Epithelial cell of prostate (primary cell): ENCODE data around the gene CCNY.
"Not testable (repeated sequence)": the region's sequence is repeated elsewhere in the genome, so short reads cannot be mapped to it uniquely, and the experiment has no call there.

Experiments used
- DNase-seq: peaks from one replicate; pipeline ENCODE4 v3.0.0-alpha.2; 2011; ENCODE audit warnings: low read depth, low spot score
- H3K27ac ChIP-seq: fragments of 450-650 bp; 2 replicates; pipeline ENCODE4 v1.5.1; 2017; ENCODE audit warnings: mild to moderate bottlenecking

Gene CCNY

GRCh38 chr10:35398908-35399307 lies 62.6 kb downstream of the CCNY start:
- H3K27ac ChIP-seq, result no peak overlapping the region
- no peak for DNase-seq

DNA sequence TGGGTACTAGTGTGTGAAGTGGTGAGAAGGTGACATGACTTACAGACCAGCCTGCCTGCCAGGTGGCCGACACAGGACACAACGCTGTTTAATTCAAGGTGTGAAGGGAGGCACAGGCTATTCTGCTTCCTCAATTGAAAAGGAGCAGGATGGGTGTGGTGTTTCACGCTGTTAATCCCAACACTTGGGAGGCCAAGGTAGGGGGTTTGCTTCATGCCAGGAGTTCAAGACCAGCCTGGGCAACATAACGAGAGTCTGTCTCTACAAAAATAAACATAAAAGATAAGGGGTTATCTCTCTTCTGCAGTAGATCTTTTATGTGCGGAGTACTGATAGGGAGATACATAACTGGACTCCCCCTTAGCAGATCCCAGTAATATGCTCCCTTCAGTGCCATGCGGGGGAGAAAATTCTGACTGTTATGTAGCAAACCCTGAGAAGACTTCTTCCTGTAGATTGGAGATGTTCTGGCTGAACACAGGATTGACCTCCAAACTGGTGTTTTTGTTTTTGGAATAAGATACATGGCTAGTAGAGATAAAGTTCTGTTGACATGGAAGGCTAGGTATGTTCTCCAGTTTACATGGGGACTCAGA lies 63.2 kb downstream of the CCNY start:
- H3K27ac ChIP-seq, result no peak overlapping the region
- no peak for DNase-seq

DNA sequence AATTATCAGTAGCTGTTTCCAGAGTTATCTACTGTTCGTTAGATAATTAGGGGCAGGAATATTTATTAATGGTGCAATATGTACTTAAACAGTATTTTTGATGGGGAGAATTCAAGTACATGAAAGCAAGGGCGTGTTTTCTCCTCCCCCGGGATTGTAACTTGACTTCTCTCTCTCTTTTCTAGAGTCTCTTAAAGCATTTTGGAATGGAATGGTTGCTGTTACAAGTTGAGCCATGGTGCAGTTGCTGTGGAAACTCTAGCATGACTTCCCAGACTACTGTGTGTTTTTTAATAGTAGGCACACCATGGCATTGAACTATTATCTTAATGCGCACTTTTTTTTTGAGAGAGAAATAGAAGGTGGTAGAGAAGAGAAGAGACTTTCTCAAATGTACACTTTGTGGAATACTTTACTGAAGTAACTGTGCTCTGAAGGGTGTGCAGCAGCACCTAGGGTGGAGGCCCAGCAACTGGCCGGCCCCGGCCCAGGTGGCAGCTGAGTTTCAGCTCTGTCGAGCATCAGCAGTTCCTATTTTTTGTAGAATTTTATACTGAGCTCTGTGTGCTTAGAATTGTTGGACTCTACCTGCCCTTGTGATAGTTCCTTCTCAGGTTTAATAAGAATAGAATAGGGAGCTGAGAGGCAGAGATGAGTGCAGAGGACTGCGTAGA lies 64.4 kb downstream of the CCNY start:
- DNase-seq, result no peak
- no peak overlapping the region for H3K27ac ChIP-seq

DNA sequence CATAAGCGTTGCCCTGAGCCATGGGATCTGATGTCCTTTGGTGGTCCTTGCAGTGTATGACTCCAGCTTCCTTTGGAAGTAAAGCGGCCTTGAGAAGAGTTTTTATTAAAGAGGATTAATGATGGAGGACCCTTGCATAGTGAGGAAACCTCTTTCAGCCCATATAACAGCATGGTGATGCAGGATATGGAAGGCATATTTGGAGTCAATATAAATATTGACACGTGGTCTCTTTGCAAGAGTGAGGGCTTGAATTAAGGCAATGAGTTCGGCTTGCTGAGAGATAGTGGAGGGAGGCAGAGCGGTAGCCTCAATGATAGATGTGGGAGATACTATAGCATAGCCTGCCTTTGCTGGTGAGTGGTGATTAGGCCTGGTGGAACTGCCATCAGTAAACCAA lies 67.2 kb downstream of the CCNY start:
- DNase-seq, H3K27ac ChIP-seq: not testable (repeated sequence)

DNA sequence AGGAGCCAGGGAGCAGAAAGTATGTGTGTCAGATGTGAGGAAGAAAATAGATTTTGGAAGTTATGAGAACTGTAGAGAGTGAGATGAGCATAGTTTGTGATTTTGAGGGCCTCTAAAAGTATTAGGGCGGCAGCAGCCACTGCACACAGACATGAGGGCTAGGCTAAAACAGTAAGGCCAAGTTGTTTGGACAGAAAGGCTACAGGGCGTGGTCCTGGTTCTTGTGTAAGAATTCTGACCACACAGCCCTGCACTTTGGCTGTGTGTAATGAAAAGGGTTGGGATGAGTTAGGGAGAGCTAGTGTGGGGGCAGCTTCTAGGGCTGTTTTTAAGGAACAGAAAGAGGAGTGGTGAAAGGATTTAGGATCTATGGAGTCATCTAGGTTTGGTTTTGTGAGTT lies 67.8 kb downstream of the CCNY start:
- not testable (repeated sequence) for DNase-seq, H3K27ac ChIP-seq

DNA sequence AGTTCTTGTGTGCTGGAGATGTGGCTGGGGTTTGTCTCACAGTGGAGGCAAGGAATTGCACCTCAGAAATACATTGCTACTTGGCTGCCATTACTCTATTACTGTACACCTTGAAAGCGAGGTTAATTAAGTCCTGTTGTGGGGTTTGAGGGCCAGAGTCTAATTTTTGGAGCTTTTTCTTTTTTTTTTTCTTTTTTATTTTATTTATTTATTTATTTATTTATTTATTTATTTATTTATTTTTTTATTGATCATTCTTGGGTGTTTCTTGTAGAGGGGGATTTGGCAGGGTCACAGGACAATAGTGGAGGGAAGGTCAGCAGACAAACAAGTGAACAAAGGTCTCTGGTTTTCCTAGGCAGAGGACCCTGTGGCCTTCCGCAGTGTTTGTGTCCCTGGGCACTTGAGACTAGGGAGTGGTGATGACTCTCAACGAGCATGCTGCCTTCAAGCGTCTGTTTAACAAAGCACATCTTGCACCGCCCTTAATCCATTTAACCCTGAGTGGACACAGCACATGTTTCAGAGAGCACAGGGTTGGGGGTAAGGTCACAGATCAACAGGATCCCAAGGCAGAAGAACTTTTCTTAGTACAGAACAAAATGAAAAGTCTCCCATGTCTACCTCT lies 69.8 kb downstream of the CCNY start:
- not testable (repeated sequence) for DNase-seq, H3K27ac ChIP-seq

DNA sequence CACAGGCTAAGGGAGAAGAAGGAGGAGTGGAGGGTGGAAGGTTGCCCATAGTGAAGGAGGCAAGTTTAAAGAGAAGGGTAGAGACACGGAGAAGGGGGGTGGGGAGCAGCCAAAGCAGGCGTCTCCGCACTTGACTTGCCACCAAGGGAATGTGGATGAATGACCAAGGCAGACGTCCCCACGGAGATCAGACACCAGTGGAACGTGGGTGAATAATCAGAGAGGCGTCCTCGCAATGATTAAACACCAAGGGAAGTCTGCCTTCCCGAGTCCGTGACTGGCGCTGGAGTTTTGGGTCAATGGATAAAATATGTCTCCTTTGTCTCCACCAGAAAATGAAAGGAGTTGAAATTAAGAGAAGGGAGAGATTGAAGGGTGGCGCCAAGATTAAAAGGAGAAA lies 71.4 kb downstream of the CCNY start:
- not testable (repeated sequence) for H3K27ac ChIP-seq, DNase-seq

- no peak for DNase-seq
These were observed 72.8 kb downstream of the CCNY start for GRCh38 chr10:35409094-35409582.

DNA sequence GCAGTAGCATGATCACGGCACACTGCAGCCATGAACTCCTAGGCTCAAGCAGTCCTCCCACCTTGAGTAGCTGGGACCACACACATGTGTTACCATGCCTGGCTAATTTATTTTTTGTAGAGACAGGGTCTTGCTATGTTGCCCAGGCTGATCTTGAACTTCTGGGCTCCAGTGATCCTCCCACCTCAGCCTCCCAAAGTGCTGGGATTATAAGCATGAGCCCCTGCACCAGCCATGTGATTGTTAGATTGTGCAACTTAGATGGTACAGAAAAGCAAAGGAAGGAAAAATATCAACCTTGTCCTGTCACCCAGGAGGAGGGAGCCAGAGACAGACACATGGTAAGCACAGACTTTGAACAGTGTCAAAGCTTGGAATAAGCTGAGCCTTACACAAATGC lies 73.5 kb downstream of the CCNY start:
- DNase-seq, result no peak
- H3K27ac ChIP-seq, result no peak overlapping the region

More at GRCh38 chr10:35409094-35409582, 72.8 kb downstream of the CCNY start:
- H3K27ac ChIP-seq, result no peak overlapping the region

DNA sequence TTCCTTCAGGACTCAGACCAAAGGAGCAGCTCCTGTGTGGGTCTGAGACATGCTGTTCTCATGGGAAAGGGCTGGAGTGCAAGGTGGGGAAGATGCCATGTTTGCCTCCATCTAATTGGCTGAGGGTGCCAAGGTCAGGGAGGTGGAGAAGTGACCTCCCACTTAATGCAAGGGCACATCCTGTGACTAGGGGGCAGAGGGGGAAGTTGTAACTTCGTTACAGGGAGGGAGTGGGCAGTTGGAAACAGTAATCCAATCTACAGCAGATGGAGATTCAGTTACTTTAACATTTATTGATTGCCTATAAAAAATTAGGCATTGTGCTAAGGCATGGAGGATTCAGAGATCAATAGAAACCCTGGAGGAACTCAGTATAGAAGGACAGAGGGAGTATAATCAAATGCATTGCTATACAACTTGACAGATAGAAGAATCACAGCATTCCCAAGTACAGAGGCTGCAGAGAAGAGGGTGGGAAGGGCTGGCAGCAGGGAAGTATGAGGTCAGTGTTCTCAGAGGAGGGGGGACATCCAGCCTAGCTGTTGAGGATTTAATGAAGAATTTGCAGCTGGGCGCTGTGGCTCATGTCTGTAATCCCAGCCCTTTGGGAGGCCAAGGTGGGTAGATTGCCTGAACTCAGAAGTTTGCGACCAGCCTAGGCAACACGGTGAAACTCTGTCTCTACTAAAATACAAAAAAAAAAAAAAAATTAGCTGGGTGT lies 75.9 kb downstream of the CCNY start:
- no peak overlapping the region for H3K27ac ChIP-seq
- no peak for DNase-seq

DNA sequence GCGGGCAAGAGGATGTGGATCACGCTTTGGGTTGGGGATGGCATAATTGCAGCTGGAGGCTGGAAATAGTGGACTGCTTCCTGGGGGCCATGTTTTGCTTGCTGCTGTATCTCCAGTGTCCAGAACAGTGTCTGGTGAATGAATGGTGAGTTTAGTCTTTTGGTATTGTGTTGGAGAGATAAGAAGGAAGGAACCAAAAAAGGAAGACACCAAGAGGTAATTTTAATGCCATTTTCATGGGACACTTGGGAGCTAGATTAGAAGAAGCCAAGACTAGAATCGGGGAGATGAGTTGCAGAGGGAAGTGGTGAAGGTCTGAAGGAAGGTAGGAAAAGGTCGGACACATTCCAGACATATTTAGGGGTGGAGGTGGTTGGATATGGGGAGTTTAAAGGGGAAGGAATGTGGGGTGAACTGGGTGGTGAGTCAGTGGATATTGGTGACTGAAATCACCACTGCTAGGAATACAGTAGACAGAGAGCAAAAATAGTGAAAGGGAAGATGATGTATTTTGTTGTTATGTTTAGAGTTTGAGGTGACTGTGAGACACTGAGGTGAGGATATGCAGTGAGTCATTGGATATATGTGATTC lies 76.7 kb downstream of the CCNY start:
- DNase-seq, result no peak
- peak overlapping the region; percentile 32 for H3K27ac ChIP-seq

DNA sequence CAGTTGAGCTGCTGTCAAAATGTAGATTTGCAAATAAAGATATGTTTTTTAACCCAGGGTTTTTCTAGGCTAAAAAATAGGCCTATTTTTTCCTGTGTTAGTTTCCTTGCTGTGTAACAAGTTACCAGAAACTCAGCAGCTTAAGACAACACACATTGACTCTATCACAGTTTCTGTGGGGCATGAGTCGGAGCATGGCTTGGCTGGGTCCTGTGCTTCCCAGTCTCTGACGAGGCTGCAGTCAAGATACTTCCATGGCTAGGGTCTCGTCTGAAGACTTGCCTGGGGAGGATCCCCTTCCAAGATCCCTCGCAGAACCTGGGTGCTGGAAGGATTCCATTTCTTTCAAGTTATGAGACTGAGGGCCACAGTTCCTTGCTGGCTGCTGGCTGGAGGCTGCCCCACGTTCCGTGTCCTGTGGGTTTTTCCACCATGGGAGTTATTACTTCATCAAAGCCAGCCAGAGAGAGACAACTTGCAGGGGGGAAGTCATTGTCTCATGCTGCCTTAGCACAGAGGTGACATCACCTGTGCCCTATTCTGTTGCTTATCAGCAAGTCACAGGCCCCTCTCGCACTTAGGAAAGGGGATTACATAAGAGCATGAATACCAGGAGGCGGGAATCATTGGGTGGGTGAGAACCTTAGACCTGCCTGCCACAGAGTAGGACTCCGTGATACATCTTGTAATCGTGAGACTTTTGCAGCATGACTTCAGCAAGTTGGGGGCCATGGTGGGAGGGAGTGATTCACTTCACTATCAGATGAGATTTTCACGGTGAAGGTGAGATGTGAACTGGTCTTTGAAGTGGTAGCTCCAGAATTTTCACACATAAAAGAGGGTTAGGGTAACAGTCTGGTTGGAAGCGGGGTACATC lies 77.9 kb downstream of the CCNY start:
- peak overlapping the region; percentile 32 for H3K27ac ChIP-seq
- no peak for DNase-seq

- DNase-seq, result no peak
- H3K27ac ChIP-seq, result no peak overlapping the region
These were observed 79.2 kb downstream of the CCNY start for GRCh38 chr10:35415505-35415904.

- H3K27ac ChIP-seq, result no peak overlapping the region
- DNase-seq, result no peak
These were observed 80.5 kb downstream of the CCNY start for GRCh38 chr10:35416619-35417312.

DNA sequence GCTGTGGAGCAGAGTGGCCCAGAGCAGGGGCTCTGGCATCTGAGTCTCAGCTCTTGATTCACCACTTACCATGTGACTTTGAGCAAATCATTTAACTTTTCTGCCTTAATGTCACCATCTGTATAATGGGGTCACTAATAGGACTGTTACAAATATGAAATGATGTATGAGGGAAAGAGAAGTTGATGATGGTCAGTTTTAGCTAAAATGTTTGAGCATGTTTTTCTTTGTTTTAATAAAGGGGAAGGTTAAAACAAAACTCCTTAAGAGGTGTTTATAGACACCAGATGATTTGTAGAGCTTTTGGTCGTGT lies 81.0 kb downstream of the CCNY start:
- no peak for DNase-seq
- no peak overlapping the region for H3K27ac ChIP-seq

- no peak overlapping the region for H3K27ac ChIP-seq
- DNase-seq, result no peak
These were observed 81.5 kb downstream of the CCNY start for GRCh38 chr10:35417795-35418194.

DNA sequence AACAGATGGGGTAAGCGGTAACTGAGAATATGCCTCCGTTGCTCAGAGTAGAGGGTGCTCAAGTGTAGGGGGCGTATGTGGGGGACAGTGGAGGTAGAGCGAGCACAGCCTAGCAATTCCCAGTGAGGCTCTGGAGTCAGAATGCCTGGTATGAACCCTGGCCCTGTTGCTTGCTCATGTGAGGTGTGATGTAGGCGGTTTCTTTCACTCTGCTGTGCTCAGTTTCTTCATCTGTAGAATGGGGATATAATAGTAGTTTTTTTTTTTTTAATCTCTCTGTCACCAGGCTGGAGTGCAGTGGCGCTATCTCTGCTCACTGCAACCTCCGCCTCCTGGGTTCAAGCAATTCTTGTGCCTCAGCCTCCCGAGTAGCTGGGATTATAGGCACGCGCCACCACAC lies 82.3 kb downstream of the CCNY start:
- not testable (repeated sequence) for H3K27ac ChIP-seq

GRCh38 chr10:35420044-35420443 lies 83.7 kb downstream of the CCNY start:
- no peak for DNase-seq

More for the DNA sequence above, 82.3 kb downstream of the CCNY start:
- not testable (repeated sequence) for DNase-seq

More at GRCh38 chr10:35420044-35420443, 83.7 kb downstream of the CCNY start:
- H3K27ac ChIP-seq, result no peak overlapping the region
